NCI-H526 treated with DMSO at 0.1 percent for 48 hours (cell line): ENCODE data around the gene SLC39A11.
A peak's percentile ranks its signal among the peaks of the same experiment; 100 is the strongest.
"Not testable (repeated sequence)": the region's sequence is repeated elsewhere in the genome, so short reads cannot be mapped to it uniquely, and the experiment has no call there.

Source experiments
- DNase-seq: peaks from one replicate; lab custom pipeline; 2025; lab: John Stamatoyannopoulos, UW

SLC39A11 gene, protein sequence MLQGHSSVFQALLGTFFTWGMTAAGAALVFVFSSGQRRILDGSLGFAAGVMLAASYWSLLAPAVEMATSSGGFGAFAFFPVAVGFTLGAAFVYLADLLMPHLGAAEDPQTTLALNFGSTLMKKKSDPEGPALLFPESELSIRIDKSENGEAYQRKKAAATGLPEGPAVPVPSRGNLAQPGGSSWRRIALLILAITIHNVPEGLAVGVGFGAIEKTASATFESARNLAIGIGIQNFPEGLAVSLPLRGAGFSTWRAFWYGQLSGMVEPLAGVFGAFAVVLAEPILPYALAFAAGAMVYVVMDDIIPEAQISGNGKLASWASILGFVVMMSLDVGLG

GRCh38 chr17:73092523-73093135 is at the start of gene SLC39A11:
TSS of gene SLC39A11 (minus strand) at chr17:73092688. CDS start at chr17:73088764, 3,924 bp downstream.
- peak; percentile 82 for DNase-seq

- DNase-seq = no peak
Observed at GRCh38 chr17:73141411-73141810, 48.9 kb upstream of the SLC39A11 start.

GRCh38 chr17:73140566-73140965 is 48.1 kb upstream of the SLC39A11 start:
- DNase-seq = no peak

DNA sequence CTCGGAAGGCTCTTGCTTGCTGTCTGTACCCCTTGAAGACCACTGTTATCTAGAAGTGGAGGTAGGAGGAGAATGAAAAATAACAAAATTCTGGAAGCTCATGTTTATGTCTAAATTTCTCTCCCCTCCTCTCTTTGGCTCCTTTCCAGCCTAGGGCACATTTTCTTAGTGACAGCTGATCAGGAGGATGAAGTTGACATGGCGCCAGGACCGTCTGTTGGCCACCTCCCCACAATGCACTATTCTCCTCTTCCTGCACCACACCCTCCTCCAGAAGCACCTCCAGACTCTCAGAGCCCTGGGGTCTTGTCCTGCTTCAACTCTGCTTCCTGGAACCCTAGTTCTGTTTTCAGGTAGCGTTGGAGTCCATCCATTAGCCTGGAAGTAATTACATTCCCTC is 46.8 kb upstream of the SLC39A11 start:
- no peak for DNase-seq

GRCh38 chr17:73138541-73139138 is 46.2 kb upstream of the SLC39A11 start:
- no peak for DNase-seq

DNA sequence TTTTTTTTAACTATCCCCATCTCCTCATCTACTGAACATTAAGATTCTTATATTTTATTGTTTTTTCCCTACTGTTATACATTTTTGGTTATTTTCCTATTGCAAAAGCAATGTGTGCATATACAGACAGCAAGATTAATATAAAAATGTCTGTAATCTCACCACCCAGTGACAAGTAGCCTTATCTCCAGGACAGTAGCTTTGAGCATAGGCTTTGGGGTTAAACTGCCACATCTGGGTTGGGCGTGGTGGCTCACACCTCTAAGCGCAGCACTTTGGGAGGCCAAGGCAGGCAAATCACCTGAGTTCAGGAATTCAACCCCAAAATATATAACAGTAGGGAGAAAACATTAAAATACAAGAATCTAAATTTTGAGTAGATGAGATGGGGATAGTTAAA is 44.9 kb upstream of the SLC39A11 start:
- DNase-seq = no peak

- DNase-seq = no peak
Observed at GRCh38 chr17:73135766-73136165, 43.3 kb upstream of the SLC39A11 start.

DNA sequence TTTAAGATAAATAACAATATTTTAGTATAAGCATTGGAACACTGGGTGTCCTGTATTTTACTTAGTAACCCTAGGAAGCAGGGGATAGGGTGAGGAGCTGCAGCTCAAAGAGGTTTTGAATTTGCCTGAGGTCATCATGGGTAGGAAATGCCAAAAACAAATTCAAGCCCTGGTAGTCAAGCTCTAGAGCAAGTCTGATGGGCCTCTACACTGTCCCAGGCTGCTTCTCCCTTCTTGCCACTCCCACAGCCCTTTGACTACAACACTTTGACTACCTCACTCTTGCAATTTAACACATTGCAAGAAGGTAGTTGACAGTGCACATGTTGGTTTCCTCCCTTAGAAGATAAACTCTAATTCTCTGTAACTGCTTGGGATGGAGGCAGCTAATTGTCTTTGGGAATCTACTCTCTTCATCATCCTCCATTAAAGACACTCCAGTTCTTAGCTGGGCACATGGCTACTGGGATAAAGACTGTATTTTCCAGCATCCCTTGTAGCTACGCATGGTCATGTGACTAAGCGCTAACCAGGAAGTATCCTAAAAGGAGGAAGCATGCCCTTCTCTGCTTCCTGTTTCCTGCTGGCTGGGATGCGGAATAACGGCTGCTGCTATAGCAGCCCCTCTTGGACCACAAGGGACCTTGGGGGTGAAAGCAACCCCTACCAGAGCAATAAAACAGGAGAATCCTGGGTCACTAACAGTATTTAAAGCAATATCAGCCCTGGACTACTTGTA is 41.6 kb upstream of the SLC39A11 start:
- no peak for DNase-seq

- no peak for DNase-seq
Observed at GRCh38 chr17:73132085-73132492, 39.6 kb upstream of the SLC39A11 start.

DNA sequence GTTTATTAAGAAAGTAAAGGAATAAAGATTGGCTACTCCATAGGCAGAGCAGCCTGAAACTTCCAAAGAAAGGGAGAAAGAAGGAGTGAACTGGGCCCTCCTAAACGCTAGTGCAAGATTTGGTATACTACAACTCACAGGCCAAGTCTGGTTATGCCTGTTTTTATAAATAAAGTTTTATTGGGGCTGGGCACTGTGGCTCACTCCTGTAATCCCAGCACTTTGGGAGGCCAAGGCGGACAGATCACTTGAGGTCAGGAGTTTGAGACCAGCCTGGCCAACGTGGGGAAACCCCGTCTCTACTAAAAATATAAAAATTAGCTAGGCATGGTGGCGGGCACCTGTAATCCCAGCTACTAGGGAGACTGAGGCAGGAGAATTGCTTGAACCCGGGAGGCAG is 39.0 kb upstream of the SLC39A11 start:
- not testable (repeated sequence) for DNase-seq

DNA sequence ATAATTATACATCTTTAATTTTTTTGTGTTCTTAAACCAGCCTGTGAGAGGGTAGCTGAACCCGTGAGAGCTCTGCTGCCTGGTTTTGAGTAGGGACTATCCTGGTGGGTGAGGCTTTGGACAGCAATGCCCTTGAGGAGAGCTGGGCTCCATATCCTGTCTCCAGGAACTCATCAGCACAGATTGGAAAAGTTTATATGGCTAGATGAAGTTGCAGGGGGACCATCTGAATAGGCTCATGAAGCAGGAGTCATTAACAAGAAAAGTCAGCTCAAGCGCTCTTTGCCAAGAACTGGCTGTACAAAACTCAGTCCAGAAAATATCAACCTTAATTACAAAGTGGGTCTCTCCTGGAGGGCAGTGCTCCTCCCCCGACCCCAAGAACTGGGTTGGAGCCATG is 38.5 kb upstream of the SLC39A11 start:
- DNase-seq = no peak

GRCh38 chr17:73128496-73128895 is 36.0 kb upstream of the SLC39A11 start:
- DNase-seq = no peak

DNA sequence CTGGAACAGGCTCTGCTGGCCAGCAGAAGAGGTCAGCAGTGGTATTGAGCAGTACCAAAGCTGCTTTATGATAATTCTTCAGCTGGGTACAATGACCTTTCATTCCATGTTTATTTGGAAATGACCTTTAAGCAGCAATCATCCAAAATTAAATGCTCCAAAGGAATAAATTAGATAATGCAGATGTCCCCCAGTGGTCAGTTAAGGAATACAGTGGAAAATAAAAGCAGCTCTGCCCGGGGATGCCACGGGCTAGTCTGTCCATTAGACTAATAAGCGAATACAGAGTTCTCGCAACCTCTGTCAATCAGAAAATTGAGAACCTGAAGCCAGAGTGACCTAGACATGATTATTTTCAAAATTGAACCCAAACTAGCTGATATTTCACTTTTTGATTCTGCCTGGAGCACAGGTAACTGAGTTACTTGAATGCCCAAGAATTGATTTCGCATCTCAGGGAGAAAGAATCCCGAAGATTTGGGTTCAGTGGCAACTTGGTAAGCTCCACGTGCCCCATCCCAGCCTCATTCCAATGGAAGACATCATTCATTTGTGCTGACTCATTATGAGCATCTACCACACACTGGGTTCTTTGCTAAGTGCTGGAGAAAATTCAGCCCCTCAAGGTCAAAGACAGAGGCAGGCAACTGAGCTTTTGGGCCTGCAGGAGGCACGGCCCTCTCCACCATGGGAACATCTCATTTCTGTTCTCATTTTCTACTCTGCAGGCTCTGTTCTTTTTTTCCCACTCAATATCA is 34.4 kb upstream of the SLC39A11 start:
- no peak for DNase-seq

GRCh38 chr17:73123606-73124320 is 31.3 kb upstream of the SLC39A11 start:
- no peak for DNase-seq

- DNase-seq = no peak
Observed at GRCh38 chr17:73122953-73123605, 30.6 kb upstream of the SLC39A11 start.

GRCh38 chr17:73121506-73121905 is 29.0 kb upstream of the SLC39A11 start:
- DNase-seq = no peak

DNA sequence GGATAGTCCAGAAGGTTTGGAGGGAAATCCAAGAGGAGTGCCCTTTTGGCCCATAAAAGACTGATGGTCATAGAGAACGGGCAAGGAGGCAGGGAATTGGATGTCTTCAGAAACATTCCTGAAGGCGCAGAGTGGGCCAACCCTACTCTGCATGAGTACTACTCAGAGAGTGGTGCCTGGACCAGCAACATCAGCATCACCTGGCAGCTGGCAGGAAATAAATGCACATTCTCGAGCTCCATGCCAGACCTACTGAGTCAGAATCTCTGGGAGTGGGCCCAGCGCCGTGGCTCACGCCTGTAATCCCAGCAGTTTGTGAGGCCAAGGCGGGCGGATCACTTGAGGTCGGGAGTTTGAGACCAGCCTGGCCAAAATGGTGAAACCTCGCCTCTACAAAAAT is 27.1 kb upstream of the SLC39A11 start:
- DNase-seq = no peak

- no peak for DNase-seq
Observed at GRCh38 chr17:73118951-73119391, 26.5 kb upstream of the SLC39A11 start.

GRCh38 chr17:73118139-73118538 is 25.7 kb upstream of the SLC39A11 start:
- DNase-seq = no peak

DNA sequence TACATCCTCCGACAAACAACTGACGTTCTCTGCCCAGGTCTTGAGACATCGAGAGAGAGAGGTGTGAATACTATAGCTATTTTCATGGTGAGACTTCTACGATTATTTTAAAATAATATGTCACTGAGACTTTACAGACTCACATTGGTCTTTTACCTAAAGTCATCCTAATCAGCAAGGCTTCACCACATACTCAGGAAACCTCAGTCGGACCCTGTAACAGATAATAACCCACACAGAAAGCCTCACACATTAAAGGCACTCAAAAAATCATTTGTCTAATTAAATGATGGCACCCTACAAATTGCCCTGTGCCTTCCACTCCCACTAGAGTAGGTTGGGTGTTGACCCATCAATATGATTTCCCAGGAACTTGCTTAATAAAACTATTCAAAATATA is 19.8 kb upstream of the SLC39A11 start:
- no peak for DNase-seq

GRCh38 chr17:73111386-73111785 is 18.9 kb upstream of the SLC39A11 start:
- no peak for DNase-seq
